ENCODE data around the gene BRINP2.

The BRINP2 gene

DNA sequence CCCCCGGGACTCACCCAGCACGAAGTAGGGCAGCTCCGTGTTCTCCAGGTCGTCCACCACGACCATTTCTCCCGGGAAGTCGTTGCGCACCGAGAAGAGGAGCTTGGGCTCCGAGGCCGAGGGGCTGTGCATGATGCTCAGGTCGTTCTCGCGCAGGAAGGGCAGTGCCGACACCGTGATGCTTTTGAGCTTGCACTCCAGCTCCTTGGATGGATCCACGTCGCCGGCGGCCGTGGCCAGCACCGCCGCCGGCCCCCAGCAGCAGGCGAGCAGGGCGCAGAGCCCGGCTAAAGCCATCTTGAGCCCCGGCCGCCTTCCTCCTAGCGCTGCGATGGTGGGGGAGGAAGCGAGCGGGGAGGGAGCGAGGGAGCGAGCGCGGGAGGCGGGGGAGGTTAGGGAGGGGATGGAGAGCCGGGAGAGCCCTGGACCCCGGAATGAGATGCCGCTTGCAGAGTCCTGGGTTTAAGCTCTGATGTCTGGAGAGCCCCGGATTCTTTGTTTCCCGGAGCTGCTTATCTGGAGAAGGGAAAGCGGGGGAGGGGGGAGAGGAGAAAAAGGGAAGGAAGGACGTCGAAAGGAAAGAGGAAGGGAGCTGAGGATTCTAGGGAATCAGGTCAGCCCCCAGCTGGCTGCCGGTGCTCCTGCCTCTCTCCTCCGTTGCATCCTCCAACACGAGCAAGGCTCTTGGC is 6.2 kb upstream of the BRINP2 start, which contains the start of gene ASTN1:
Gene ASTN1 (minus strand): TSS at position 333 of the 689 bp plus-strand sequence. CDS start 36 bp downstream, at position 297.
- DNase-seq (ENCODE audit: low read depth in 2 of 2), result no peak

- no peak for DNase-seq (ENCODE audit: low read depth in 2 of 2)
Observed at GRCh38 chr1:177165069-177165439, 5.7 kb upstream of the BRINP2 start.

DNA sequence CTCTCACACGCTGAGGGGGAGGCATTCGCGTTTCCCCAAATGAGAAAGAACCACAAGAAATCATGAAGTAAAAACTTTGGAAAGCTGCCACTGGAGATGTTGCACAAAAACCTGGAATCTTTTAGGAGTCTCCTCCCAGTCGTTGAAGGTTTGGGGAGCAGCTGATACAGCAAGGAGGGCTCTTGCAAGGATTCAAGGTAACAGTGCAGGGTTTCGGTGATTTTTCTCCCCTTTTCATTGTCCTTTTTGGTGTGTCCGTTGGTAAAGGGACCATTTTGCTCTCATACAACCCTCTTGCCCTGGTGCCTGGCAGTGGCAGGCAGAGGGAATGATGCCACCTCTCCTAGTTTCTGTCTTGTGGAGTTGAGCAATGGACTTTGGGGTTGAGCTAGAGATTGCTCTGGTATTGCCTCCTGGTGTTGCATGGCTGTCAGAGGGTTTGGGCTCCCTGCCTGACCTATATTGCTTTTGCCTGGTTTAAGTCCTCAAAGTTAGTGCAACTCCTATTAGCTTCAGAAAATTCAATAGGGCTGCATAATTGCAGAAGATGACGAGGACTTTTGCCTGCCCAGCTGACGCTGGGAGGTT is 872 bp downstream of the BRINP2 start:
- DNase-seq (ENCODE audit: low read depth in 2 of 2), result no peak

GRCh38 chr1:177172272-177172671 is 1.5 kb downstream of the BRINP2 start:
- DNase-seq (ENCODE audit: low read depth in 2 of 2), result no peak

- no peak for DNase-seq (ENCODE audit: low read depth in 2 of 2)
Observed at GRCh38 chr1:177172866-177173265, 2.1 kb downstream of the BRINP2 start.

DNA sequence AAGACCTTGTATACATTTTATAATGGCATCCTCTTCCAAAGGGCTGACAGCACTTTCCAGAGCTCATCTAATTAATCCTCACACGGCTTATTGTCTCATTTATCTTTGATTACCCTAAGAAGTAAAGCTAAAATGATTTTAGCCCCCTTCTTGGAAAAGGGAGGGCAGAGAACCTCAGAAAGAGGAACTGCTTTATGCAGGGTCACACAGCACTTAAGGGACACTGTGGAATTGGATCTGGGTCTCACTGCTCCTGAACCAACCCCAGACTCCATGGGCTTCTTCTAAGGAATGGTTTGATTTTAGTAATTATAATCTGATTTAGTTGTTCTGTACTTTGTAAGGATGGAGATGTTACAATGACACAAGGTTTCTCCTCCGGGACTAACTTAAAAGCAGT is 3.2 kb downstream of the BRINP2 start:
- no peak for DNase-seq (ENCODE audit: low read depth in 2 of 2)

- no peak for DNase-seq (ENCODE audit: low read depth in 2 of 2)
Observed at GRCh38 chr1:177174921-177175634, 4.3 kb downstream of the BRINP2 start.

- DNase-seq (ENCODE audit: low read depth in 2 of 2), result no peak
Observed at GRCh38 chr1:177181280-177181630, 10.5 kb downstream of the BRINP2 start.

GRCh38 chr1:177181631-177182291 is 11.0 kb downstream of the BRINP2 start:
- no peak for DNase-seq (ENCODE audit: low read depth in 2 of 2)

DNA sequence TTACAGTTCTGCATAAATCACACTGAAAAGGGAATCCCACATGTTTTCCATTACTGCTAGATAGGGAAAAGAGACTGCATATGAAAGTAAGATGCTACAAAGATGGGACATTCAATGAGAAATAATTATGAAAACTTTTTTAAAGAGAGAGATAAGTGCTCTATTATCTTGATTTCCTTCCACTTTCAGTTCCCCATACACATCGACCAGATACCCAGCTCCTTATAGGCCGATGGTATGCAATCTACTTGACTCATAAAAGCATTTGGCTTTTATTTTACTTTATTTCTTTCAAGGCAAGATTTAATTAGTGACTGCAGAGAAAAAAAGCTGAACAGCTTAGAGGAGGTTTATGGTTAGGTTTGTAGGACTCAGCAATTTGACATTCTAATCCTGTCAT is 13.1 kb downstream of the BRINP2 start:
- no peak for DNase-seq (ENCODE audit: low read depth in 2 of 2)

GRCh38 chr1:177185209-177185608 is 14.5 kb downstream of the BRINP2 start:
- DNase-seq (ENCODE audit: low read depth in 2 of 2), result no peak

DNA sequence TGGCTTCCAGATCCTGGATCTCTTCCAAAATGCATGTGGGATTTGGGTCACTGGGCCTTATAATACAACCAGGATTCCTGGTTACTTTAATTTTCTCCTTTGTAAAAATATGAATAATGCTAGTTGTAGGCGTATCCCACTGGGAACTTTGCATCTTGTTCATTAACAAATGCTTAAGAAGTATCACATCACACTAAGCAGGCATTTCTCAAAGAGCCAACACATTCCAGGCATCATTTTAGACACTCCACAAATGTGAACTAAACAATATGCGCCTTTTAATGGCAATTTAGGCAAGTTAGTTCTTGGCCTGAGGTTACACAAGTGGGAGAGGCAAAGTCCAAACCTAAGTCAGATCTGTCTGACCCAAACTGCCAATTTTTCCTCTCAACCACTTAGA is 15.9 kb downstream of the BRINP2 start:
- DNase-seq (ENCODE audit: low read depth in 2 of 2), result no peak

DNA sequence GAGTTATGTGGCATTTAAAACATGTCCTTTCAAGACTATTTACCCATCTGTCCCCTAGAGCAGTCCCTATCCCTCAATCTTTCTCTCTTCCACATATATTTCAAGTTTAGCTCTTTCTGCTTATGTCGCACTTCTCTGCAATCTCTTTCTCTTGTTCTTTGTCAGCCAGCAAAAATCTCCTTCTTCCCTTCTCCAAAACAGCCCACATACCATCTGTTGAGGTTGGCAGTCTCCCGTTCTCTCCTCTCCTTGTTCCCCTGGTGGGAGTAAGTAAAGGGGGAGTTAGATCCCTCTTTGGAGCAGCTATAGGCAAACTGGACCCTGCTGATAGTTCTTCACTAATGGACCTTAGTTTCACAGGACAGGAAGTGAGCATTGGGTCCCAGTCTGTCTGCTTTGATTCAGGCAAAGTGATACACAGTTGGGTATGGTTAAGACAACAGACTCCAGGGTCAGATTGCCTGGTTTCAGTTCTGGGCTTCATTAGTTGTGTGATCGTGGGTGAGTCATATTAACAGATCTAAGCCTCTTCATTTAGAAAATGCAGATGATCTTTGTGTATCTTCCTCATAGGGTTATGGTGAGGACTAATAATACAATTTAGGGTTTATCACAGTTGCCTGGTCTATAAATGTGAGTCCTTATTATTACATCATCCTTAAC is 19.7 kb downstream of the BRINP2 start:
- DNase-seq (ENCODE audit: low read depth in 2 of 2), result no peak

GRCh38 chr1:177198243-177198642 is 27.5 kb downstream of the BRINP2 start:
- no peak for DNase-seq (ENCODE audit: low read depth in 2 of 2)

GRCh38 chr1:177200290-177200689 is 29.5 kb downstream of the BRINP2 start:
- DNase-seq (ENCODE audit: low read depth in 2 of 2), result no peak

DNA sequence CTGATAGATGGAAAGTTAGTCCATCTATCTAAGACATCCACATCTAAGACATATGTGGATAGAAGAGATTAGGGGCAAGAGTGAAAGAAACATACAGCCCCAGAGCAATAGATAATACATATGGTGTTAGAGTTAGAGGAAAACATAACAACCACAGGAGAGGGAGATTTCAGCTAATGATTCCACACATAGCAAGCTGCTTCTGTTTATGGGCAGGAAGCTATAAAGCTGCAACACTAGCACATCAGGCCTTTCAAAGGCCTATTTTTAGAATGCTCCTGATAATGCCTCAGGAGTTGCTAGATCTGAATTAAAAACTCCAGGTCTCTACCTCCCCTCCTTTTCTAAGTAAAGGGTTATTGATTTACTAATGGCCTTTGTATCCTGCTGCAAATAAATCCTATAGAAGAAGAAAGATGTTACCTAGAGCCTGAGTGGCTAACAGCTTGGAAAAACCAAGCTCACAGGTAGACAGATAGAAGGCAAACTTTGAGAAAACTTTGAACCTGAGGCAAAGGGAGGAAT is 36.1 kb downstream of the BRINP2 start:
- no peak for DNase-seq (ENCODE audit: low read depth in 2 of 2)

DNA sequence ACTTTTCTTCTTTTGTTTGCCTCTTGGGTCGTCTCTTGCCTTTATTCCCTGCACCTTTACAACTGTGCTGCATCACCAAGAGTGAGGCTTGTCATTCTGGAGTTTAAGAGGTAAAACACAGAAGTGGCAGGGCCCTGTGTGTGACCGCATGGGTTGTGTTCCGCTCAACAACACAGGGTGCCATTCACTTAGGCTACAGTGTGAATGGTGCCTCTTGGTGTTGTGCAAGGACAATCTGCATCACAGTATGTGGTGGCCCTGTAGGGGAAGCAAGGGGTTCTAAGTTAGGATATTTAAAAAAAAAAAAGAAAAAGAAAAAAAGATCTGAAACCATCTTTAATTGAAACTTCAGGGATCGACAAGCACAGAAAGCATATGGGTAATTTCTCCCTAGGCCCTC is 38.2 kb downstream of the BRINP2 start:
- no peak for DNase-seq (ENCODE audit: low read depth in 2 of 2)

DNA sequence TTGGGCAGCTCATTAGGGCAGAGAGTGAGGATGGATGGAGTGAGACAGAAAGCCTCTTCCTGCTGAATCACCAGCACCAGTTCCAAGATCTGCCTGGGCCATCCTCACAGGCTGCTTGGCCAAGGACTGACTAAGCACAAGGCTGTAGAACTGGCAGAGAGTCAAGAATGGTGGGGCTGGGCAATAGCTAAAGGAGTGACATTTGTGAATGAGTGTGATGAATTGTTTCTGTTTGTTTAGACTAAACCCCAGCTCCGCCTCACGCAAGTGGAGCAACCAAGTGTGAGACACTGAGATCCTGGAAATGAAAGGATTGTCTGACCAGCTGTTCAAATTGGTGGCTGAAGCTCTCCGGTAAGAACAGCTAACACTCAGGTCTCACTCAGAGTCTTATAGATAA is 38.6 kb downstream of the BRINP2 start:
- DNase-seq (ENCODE audit: low read depth in 2 of 2), result no peak

DNA sequence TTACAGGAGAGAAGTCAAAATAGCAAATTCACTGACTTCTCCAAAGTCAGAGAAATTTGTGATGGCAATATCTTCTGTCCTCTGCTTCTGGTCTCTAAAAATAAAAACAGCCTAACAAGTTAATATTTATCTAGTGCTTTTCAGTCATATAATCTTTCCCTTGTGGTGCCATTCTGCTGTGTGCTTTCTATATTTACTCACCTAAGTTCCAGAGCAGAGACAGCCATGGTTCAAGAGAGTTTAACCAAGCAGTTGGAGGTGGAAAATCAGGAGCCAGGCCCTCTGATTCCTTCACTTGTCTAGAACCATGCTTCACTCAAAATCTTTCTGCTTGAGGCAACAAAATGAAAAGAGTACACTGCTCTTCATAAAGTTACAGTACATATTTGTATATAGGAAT is 39.3 kb downstream of the BRINP2 start:
- DNase-seq (ENCODE audit: low read depth in 2 of 2), result no peak

- DNase-seq (ENCODE audit: low read depth in 2 of 2), result no peak
Observed at GRCh38 chr1:177211231-177211630, 40.5 kb downstream of the BRINP2 start.

GRCh38 chr1:177216587-177217202 is 45.9 kb downstream of the BRINP2 start:
- DNase-seq (ENCODE audit: low read depth in 2 of 2), result no peak

Measured in stimulated activated CD8-positive, alpha-beta memory T cell treated with anti-CD3 and anti-CD28 coated beads, Interleukin-15, amount 100 ng/mL, for 4 hours (primary cell).